ENCODE results near the gene ZNF138.
A peak's percentile ranks its signal among the peaks of the same experiment; 100 is the strongest.
"Not testable (repeated sequence)": the region's sequence is repeated elsewhere in the genome, so short reads cannot be mapped to it uniquely, and the experiment has no call there.

Gene ZNF138

DNA sequence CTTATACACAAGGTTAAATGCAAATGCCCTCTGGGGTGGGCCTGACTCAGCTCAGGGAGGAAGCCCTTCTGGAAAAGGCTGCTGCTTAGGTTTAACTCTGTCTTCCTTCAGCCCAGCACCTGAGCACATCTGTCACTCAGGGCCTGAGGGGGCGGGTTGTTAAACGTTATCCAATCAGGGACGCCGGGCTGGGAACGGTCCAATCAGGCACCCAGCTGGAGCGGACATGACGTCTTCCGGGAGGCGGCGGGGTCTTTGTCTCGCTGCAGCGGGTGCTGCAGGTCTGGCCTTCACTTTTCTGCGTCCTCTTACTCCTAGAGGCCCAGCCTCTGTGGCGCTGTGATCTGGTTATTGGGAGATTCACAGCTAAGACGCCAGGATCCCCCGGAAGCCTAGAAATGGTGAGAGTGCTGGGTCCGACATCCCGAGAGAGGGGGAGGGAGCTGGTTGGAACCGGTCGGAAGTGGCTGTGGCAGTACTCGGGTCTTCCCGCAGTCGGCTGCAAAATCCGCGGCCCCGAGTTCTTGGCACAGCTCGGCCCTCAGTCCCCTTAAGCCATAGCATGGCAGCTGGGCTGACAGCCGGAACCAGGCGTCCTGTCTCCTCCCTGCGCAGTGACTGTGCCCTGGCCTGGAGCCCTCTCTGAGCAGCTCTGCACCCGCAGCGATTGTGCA lies at the start of gene ZNF138:
Gene ZNF138 (plus strand): TSS at position 258 of the 674 bp plus-strand sequence. CDS start 141 bp downstream, at position 399.
- peak; percentile 96 for DNase-seq

DNA sequence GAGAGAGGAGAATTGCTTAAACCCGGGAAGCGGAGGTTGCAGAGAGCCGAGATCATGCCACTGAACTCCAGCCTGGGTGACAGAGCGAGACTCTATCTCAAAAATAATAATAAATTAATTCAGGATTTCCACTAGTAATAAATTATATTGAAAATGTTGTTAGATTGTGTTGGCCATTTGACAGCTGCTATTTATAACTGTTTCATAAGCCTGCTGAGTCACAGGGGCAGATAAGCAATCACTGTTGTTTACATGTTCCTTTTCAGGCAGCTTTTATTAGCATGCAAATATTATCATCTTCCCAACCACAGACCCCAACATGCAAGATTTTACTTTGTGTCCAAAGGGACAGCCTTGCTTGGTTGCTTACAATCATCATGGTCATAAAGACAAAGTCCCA lies 49.5 kb upstream of the ZNF138 start:
- DNase-seq, result no peak

DNA sequence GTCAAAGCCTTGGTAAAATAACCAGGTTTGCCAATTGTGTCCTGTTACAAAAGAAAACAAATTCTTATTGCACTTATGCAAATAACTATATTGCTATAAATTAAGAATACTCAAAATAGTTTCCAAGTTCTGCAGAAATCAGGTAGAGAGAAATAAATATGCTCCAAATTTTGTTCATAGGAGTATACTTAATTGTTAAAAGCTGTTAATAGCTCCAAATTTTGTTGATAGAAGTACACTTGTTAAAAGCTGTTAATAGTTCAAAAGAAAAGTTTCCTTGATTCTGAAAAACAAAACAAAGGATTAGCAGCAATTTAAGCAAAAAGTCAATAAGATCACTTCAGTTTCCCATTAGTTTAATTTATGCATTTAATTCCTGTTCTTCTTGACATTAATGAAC lies 46.4 kb upstream of the ZNF138 start:
- no peak for DNase-seq

- DNase-seq, result no peak
Observed at GRCh38 chr7:64753032-64753431, 41.2 kb upstream of the ZNF138 start.

DNA sequence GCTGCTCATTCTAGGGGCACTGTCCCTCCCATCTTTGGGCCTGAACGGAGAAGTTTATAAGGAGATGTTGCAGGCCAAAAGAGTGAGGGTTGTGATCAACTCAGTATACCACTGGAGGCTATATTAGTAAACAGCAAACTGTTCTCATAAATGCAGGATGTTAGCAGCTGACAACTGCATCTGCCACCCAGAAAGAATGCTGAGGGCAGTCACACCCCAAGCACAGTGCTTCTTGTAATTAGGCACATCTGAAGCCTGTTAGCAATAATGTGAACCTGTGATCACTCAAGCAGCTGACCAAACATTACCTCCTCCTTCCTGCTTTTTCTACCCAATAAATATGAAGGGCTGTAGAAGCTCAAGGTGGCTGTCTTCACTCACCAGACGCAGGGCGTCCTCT lies 38.4 kb upstream of the ZNF138 start:
- no peak for DNase-seq

DNA sequence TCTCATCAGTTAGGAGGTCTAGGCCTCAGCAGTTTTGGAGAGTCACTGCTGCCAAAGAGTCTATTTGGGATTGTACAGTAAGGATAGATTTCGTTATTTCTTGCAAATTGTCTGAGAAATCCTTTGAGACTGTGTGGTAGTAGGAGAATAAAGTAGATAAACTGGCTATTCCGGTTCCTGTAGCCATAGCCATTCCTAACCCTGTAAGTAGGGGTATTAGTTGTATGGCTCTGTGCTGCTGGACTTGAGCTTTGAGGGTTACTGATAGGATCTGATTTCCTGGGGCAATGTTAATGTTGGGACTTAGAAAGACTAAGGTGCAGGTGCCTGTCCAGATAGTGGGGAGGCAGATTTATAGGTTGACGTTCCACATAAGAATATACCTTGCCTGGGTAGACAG lies 36.1 kb upstream of the ZNF138 start:
- DNase-seq, result no peak

GRCh38 chr7:64768824-64769223 lies 25.4 kb upstream of the ZNF138 start:
- no peak for DNase-seq

DNA sequence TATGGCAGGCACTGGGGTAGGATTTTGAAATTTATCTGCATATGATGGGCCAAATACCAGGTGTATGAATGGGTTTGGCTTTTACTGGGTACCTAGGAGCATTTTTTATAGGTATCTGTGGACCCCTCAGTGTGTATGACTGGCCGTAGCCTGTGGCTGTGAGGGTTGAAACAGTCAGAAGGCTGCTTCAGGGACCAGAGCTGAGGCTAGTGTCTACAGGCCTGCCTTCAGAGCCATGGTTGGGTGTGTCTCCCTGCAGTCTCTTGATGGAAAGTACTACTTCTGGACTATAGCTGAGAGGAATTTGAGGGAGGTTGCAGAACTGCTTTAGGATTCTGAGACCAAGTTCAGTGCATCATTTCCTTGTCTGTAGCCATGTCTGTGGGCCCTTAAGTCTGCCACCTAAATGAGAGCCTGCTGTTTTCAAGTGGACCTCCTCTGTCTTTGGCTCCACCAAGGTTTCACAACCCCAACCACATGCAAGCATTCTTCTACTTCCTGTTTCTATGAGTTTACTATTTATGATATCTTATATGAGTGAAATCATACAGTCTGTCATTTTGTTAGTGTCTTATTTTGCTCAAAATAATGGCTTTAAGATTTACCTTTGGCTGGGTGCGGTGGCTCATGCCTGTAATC lies 19.9 kb upstream of the ZNF138 start:
- DNase-seq, result no peak

GRCh38 chr7:64775289-64775688 lies 18.9 kb upstream of the ZNF138 start:
- no peak for DNase-seq

DNA sequence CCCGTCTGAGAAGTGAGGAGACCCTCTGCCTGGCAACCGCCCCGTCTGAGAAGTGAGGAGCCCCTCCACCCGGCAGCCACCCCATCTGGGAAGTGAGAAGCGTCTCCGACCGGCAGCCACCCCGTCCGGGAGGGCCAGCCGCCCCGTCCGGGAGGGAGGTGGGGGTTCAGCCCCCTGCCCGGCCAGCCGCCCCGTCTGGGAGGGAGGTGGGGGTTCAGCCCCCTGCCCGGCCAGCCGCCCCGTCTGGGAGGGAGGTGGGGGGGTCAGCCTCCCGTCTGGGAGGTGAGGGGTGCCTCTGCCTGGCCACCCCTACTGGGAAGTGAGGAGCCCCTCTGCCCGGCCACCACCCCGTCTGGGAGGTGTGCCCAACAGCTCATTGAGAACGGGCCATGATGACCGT lies 9.4 kb upstream of the ZNF138 start:
- DNase-seq, result not testable (repeated sequence)

- DNase-seq, result no peak
Observed at GRCh38 chr7:64787295-64787694, 6.9 kb upstream of the ZNF138 start.

DNA sequence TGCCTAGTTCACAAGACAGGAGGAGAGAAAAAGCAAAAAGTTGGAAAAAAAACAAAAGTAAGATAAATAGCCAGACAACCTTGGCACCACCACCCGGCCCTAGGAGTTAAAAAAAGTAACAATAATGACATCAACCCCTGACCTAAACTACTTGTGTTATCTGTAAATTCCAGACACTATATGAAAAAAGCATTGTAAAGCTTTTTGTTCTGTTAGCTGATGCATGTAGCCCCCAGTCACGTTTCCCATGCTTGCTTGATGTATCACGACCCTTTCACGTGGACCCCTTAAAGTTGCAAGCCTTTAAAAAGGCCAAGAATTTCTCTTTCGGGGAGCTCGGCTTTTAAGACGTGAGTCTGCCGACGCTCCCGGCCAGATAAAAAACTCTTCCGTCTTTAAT lies 5.0 kb upstream of the ZNF138 start:
- not testable (repeated sequence) for DNase-seq

DNA sequence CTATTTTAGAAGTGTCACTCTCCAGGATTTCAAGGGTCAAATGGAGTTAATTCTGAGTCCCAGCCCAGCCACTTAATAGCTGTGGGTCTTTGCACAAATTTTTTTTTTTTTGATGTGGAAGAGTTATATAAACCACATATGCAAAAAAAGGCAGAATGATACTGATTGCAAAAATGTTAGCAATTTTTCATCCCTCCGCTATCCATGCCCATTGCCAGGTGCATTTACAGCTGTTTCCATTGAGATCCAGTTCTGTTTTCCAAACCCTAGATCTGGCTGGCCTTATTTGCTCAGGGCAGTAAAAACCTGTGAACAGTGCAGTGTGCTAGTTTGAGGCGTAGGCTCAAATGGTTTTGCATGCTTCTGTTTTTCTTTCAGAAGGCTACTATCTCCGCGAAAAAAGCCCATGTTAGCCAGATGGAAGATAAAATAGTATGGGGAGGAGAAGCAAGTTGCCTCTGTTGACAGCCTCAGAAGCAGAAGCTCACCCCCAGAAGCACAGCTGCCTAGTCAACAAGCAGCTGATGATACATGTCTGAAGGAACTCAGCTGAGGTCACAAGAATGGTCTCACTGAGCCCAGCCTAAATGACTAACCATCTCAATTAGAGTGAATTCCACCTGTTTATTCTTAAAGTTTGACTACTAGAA lies 997 bp upstream of the ZNF138 start:
- no peak for DNase-seq

GRCh38 chr7:64795176-64795575 lies 948 bp downstream of the ZNF138 start:
- no peak for DNase-seq

DNA sequence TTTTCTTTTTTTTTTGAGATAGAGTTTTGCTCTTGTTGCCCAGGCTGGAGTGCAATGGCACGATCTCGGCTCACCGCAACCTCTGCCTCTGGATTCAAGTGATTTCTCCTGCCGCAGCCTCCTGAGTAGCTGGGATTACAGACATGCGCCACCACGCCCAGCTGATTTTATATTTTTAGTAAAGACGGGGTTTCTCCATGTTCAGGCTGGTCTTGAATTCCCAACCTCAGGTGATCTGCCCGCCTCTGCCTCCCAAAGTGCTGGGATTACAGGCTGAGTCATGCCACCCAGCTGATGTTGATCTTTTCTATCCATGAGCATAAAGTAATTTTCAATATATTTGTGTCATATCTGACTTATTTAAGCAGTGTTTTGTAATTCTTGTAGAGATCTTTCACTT lies 4.9 kb downstream of the ZNF138 start:
- not testable (repeated sequence) for DNase-seq

GRCh38 chr7:64802699-64803098 lies 8.5 kb downstream of the ZNF138 start:
- DNase-seq, result no peak

- DNase-seq, result no peak
Observed at GRCh38 chr7:64807731-64808365, 13.6 kb downstream of the ZNF138 start.

DNA sequence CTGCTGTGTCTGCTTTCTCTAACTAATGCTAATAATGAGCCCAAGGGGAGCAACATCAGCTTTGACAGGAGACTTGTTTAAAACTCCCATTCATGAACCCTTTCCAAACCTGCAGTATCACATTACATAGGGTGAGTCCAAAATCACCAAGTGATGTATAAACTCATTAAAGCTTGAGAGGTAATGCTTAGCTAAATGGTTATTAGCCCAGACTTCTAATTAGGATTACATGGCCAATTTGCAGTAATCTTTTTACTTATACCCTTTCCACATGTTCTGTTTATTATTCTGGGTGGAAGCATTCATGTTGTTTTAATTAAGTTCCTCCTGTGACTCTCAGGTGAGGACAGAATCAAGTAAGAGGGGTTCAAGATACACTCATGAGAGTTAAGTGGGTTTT lies 17.5 kb downstream of the ZNF138 start:
- DNase-seq, result no peak

GRCh38 chr7:64830926-64831325 lies 36.7 kb downstream of the ZNF138 start:
- DNase-seq, result no peak

DNA sequence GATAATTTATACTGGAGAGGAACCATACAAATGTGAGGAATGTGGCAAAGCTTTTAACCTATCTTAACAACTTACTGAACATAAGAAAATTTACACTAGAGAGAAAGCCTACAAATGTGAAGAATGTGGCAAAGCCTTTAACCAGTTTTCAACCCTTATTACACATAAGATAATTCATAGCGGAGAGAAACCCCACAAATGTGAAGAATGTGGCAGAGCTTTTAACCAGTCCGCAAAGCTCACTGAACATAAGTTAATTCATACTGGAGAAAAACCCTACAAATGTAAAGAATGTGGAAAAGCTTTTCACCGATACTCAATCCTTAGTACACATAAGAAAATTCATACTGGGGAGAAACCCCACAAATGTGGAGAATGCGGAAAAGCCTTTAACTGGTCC lies 37.9 kb downstream of the ZNF138 start:
- no peak for DNase-seq

GRCh38 chr7:64834989-64835388 lies 40.8 kb downstream of the ZNF138 start:
- no peak for DNase-seq

DNA sequence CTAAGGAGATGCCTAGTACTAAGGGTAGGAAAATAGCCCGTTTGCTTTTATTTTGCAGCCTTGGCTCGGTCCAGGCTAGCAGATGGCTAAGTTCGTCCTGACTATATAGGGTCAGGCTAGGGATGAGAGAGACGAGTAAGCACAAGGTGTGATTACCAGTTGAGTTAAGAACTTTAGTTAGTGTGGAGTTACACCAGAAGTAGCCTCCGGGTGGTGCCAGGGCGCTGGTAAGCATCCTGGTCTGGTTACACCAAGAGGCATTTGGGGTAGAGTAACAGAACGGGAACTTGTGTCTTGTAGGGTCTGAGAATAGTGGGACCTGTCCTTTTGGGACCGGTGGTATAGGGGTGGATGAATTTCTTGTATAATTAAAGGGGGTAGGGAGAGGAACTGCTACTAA lies 41.6 kb downstream of the ZNF138 start:
- DNase-seq, result not testable (repeated sequence)

- DNase-seq, result not testable (repeated sequence)
Observed at GRCh38 chr7:64838051-64838450, 43.8 kb downstream of the ZNF138 start.

- no peak for DNase-seq
Observed at GRCh38 chr7:64838691-64839090, 44.5 kb downstream of the ZNF138 start.

All from COR-L47 (cell line).